Heart right ventricle (tissue), 16 donors: ENCODE data around the gene NPAS2. TPM values are rescaled to one million over a fixed set of nuclear protein-coding genes. Genes with fewer than 3 reads are reported as not detected.

Source experiments
- ATAC-seq, 8 donors: fragments of 200-7000 bp; cut with Tn5 transposase; one replicate each; pipeline ENCODE4 v1.9.1; 2020; ENCODE audit warnings: mild to moderate bottlenecking in 8 of 8, moderate library complexity in 8 of 8, moderate number of reproducible peaks in 1 of 8
- DNase-seq, 2 donors: peaks; one replicate each; pipeline ENCODE4 v3.0.0-alpha.2; 2020
- H3K27ac ChIP-seq, 10 donors: fragments of 200-600 bp; sonication (generic) in 2 of 10; one replicate each; pipeline versions ENCODE4 v1.5.0 to v1.8.0; 2020 to 2022; ENCODE audit warnings: mild to moderate bottlenecking in 3 of 10
- H3K27me3 ChIP-seq, 7 donors: fragments of 200-600 bp; one replicate each; pipeline ENCODE4 v1.8.0; 2021 to 2022; ENCODE audit warnings: mild to moderate bottlenecking in 2 of 7
- H3K36me3 ChIP-seq, 9 donors: fragments of 200-600 bp; sonication (generic) in 1 of 9; one replicate each; pipeline versions ENCODE4 v1.5.0 to v1.8.0; 2020 to 2022; ENCODE audit warnings: mild to moderate bottlenecking in 2 of 9
- H3K4me1 ChIP-seq, 9 donors: fragments of 200-600 bp; sonication (generic) in 1 of 9; one replicate each; pipeline versions ENCODE4 v1.5.0 to v1.8.0; 2020 to 2022; ENCODE audit warnings: mild to moderate bottlenecking in 4 of 9
- H3K4me3 ChIP-seq, 10 donors: fragments of 200-600 bp; sonication (generic) in 2 of 10; one replicate each; pipeline versions ENCODE4 v1.5.0 to v1.8.0; 2020 to 2022; ENCODE audit warnings: mild to moderate bottlenecking in 7 of 10, moderate library complexity in 2 of 10
- H3K9me3 ChIP-seq, 11 donors: fragments of 200-600 bp in 10 of 11; sonication (generic) in 2 of 11; one replicate each; pipeline versions ENCODE4 v1.5.0 to v1.8.0; 2013 to 2022; ENCODE audit warnings: mild to moderate bottlenecking in 2 of 11, control low read depth in 1 of 11, moderate library complexity in 1 of 11
- CTCF ChIP-seq, 9 donors: fragments of 200-600 bp; sonication (generic) in 2 of 9; IDR thresholded peaks; one replicate each; pipeline versions ENCODE4 v1.5.0 to v1.8.0; 2021 to 2022; ENCODE audit warnings: antibody characterized with exemption in 9 of 9, mild to moderate bottlenecking in 5 of 9, moderate library complexity in 1 of 9
- WGBS, 2 donors: extraction: QIAGEN DNeasy Blood & Tissue Kit; methylation state at CpG; one replicate each; pipeline ENCODE4 v1.1.7; 2013; ENCODE audit warnings: inconsistent platforms in 1 of 2; 5-methylcytosine and 5-hydroxymethylcytosine counted together
- intact Hi-C, 10 donors: fragments of 100-400 bp; cut with DNase I; formaldehyde crosslinking; loops; one replicate each; pipeline versions ENCODE4 v1.11.1 to v1.14.2; 2022
- polyA plus RNA-seq, 2 donors: library from polyadenylated mRNA; stranded (reverse); fragments of 200-250 nt; gene quantifications; one replicate each; pipeline ENCODE4 v1.2.3, GENCODE V29; 2013
- total RNA-seq, 10 donors: library from RNA; stranded (reverse); fragmentation: NEBNext Ultra II Directional in 3 of 10; extraction: Animal tissue kit (Norgen Biotek cat#: 25700) in 3 of 10; gene quantifications; one replicate each; pipeline versions ENCODE4 v1.2.1 to v1.2.4, GENCODE V29; 2021 to 2023
- donor health status: Arrhythmogenic right ventricular cardiomyopathy.
- donor health status: ischemic (EF 13 %, LVEDD 7.1; RV severe dilation, severe dysfunction).
- donor health status: healthy with polysubstance abuse.
- donor health status: DM: no; HTN: yes; CAD: no.
- donor health status: DM: no; HTN: no; CAD: no.
- donor health status: ischemic (EF 25% LVEDD 6.9; RV normal size, moderate dysfunction).
- donor health status: ischemic (EF 25% LVEDD 5.7; RV mildly dilated, moderate dysfunction).
- donor health status: healthy.
- donor health status: DM: yes; HTN: yes; CAD: no.
- donor health status: Ischemic cardiomyopathy.
- donor health status: ischemic (EF 35%, LVEDD 5.7; RV mildly dilated, moderate dysfunction).
- donor health status: nonischemic (EF 11% LVEDD 7.7; RV severe dilation, severe dysfunction).
- donor health status: DM: yes; HTN: yes; CAD: no.
- donor health status: PGD.
- donor health status: ischemic (EF 29% LVEDD 5.4; RV normal size, mild dysfunction).
- donor health status: nonischemic (EF 23%, LVEDD 6.1; RV moderate dilation, normal function).

The NPAS2 gene
- total and polyA plus RNA-seq, 12 donors: 32.1 to 70.1 (median 41.2) TPM

GRCh38 chr2:101025561-101025960, 205.6 kb downstream of the NPAS2 start:
- Histone ChIP-seq H3K27me3 (no peaks in the 10 kb centered on the region), H3K4me3 (no peak overlapping the region), H3K27ac (no peak overlapping the region), H3K36me3 (peaks cover 0 to 100% (median 37%) of the 10 kb centered on the region in 9 donors), H3K9me3 (no peaks in the 10 kb centered on the region), H3K4me1 (peaks cover 0 to 3% (median 0%) of the 10 kb centered on the region in 9 donors)
- intact Hi-C loops: loop anchor here in 1 of 10 donors (5.0 kb wide), 1 partner anchor 187 kb away; no protein-coding TSS in a partner anchor
- TF ChIP-seq CTCF (IDR thresholded peaks at IDR 0.05): no peak
- ATAC-seq: no peak
- 93 to 95% methylated on average over 6 of the region's 6 CpGs for WGBS, 2 donors
- no peak for DNase-seq

- no peak for ATAC-seq
- 70 to 74% methylated on average over 9 of the region's 9 CpGs for WGBS, 2 donors
- no peaks in the 10 kb centered on the region for H3K9me3 ChIP-seq
- TF ChIP-seq CTCF (IDR thresholded peaks at IDR 0.05): no peak
- no peak for DNase-seq
- H3K4me3 ChIP-seq: no peak overlapping the region
- peaks cover 0 to 97% (median 31%) of the 10 kb centered on the region in 9 donors for H3K36me3 ChIP-seq
- H3K27ac ChIP-seq: no peak overlapping the region
- H3K27me3 ChIP-seq: no peaks in the 10 kb centered on the region
- intact Hi-C loops: loop anchor here in 1 of 10 donors (5.0 kb wide), 1 partner anchor 186 kb away; no protein-coding TSS in a partner anchor
- peaks cover 0 to 10% (median 0%) of the 10 kb centered on the region in 9 donors for H3K4me1 ChIP-seq
Observed at GRCh38 chr2:101026253-101026701, 206.3 kb downstream of the NPAS2 start.

GRCh38 chr2:101026923-101027469, 207.1 kb downstream of the NPAS2 start:
- Histone ChIP-seq H3K4me3 (no peak overlapping the region), H3K27me3 (no peaks in the 10 kb centered on the region), H3K27ac (no peak overlapping the region), H3K36me3 (peaks cover 0 to 97% (median 31%) of the 10 kb centered on the region in 9 donors), H3K9me3 (no peaks in the 10 kb centered on the region), H3K4me1 (peaks cover 0 to 15% (median 0%) of the 10 kb centered on the region in 9 donors)
- WGBS, 2 donors: 88 to 89% methylated on average over 15 of the region's 15 CpGs
- ATAC-seq: no peak
- intact Hi-C loops: loop anchor here in 1 of 10 donors (5.0 kb wide), 1 partner anchor 185 kb away; no protein-coding TSS in a partner anchor
- no peak for TF ChIP-seq CTCF (IDR thresholded peaks at IDR 0.05)
- no peak for DNase-seq

GRCh38 chr2:101027852-101028251, 207.9 kb downstream of the NPAS2 start:
- DNase-seq (no peak), ATAC-seq (no peak)
- no peak overlapping the region for H3K27ac ChIP-seq
- H3K27me3 ChIP-seq: no peaks in the 10 kb centered on the region
- peaks cover 0 to 97% (median 33%) of the 10 kb centered on the region in 9 donors for H3K36me3 ChIP-seq
- peaks cover 0 to 15% (median 0%) of the 10 kb centered on the region in 9 donors for H3K4me1 ChIP-seq
- 93 to 96% methylated on average over 8 of the region's 8 CpGs for WGBS, 2 donors
- no peaks in the 10 kb centered on the region for H3K9me3 ChIP-seq
- TF ChIP-seq CTCF (IDR thresholded peaks at IDR 0.05): no peak
- no peak overlapping the region for H3K4me3 ChIP-seq
- intact Hi-C loops: loop anchor here in 1 of 10 donors (5.0 kb wide), 1 partner anchor 184 kb away; no protein-coding TSS in a partner anchor
